NCI-H2107 (cell line): ENCODE results near the gene ADAM33.

Experiments used
- DNase-seq: peaks from one replicate; lab custom pipeline; 2025; lab: John Stamatoyannopoulos, UW

The ADAM33 gene

GRCh38 chr20:3686421-3686820 is 4.6 kb upstream of the ADAM33 start:
- no peak for DNase-seq

- DNase-seq: no peak
These were observed 3.5 kb upstream of the ADAM33 start for GRCh38 chr20:3685341-3685740.

- no peak for DNase-seq
These were observed 369 bp downstream of the ADAM33 start for GRCh38 chr20:3681352-3681930.

- no peak for DNase-seq
These were observed 984 bp downstream of the ADAM33 start for GRCh38 chr20:3680701-3681351.

GRCh38 chr20:3679749-3680700 is 1.8 kb downstream of the ADAM33 start:
- DNase-seq: no peak

GRCh38 chr20:3678856-3679720 is 2.7 kb downstream of the ADAM33 start:
- DNase-seq: no peak

GRCh38 chr20:3678198-3678597 is 3.6 kb downstream of the ADAM33 start:
- DNase-seq: no peak

- DNase-seq: no peak
These were observed 4.1 kb downstream of the ADAM33 start for GRCh38 chr20:3677733-3678132.

GRCh38 chr20:3674995-3675900 is 6.6 kb downstream of the ADAM33 start:
- no peak for DNase-seq

GRCh38 chr20:3674447-3674846 is 7.4 kb downstream of the ADAM33 start:
- no peak for DNase-seq

- DNase-seq: no peak
These were observed 8.4 kb downstream of the ADAM33 start for GRCh38 chr20:3673221-3674070.

GRCh38 chr20:3672547-3673171 is 9.2 kb downstream of the ADAM33 start:
- no peak for DNase-seq

- DNase-seq: no peak
These were observed 9.7 kb downstream of the ADAM33 start for GRCh38 chr20:3671986-3672546.

- DNase-seq: no peak
These were observed 10.9 kb downstream of the ADAM33 start for GRCh38 chr20:3670945-3671344.

GRCh38 chr20:3670511-3670910 is 11.3 kb downstream of the ADAM33 start:
- no peak for DNase-seq

- DNase-seq: no peak
These were observed 12.0 kb downstream of the ADAM33 start for GRCh38 chr20:3669710-3670367.

GRCh38 chr20:3667434-3668037 is 14.3 kb downstream of the ADAM33 start:
- DNase-seq: no peak

- DNase-seq: no peak
These were observed 18.0 kb downstream of the ADAM33 start for GRCh38 chr20:3663858-3664257.
